ENCODE results near the gene AQP12B.

The AQP12B gene

DNA sequence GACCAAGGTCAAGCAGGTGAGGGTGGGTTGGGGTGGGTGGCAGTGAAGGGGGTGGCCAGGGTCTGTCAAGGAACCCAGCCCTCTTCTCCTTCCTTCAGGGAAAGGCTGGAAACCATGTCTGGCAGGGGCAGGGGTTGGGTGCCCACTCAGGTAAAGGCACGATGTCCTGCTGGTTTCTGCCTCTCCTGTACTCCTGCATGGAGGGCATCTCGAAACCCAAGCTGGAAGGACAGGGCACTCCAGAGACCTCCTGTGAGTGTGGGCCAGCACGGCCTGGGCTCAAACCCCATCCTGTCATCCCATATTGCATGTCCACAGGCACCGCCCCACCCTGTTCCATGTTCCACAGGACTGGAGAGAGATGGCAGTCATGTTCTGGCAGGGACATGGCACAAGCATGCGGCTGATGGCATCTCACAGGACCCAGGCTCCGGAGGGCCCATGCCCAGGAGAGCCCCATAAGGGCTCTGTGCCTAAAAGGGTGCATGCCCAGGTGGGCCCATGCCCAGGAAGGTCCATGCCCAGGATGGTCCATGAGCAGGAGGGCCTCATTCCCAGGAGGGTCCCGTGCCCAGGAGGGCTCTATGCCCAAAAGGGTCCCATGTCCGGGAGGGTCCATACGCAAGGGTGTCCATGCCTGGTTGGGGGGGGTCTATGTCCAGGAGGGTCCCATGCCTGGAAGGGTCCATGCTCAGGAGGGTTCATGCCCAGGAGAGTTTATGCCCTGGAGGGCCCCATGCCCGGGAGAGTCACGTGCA is 51.0 kb downstream of the AQP12B start:
- no peak for FAIRE-seq

DNA sequence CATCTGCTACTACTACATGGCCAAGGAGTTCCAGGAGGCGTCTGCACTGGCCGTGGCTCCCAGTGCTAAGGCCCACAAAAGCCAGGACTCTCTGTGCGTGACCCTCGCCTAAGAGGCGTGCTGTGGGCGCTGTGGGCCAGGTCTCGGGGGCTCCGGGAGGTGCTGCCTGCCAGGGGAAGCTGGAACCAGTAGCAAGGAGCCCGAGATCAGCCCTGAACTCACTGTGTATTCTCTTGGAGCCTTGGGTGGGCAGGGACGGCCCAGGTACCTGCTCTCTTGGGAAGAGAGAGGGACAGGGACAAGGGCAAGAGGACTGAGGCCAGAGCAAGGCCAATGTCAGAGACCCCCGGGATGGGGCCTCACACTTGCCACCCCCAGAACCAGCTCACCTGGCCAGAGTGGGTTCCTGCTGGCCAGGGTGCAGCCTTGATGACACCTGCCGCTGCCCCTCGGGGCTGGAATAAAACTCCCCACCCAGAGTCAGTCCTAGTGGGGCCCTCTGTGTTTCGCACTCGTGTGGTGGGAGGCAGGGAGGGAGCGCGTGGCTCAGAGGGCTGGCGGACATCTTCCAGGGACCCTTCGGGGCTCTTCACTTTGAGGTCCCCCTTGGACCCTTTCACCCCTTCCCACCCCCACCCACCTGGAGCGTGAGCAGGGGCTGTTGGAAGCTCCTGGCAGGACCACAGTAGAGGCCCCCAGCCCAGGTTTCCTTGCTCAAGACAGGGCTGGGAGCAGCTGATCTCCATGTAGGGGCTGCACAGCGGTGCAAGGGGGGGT is 51.7 kb downstream of the AQP12B start:
- no peak for FAIRE-seq

DNA sequence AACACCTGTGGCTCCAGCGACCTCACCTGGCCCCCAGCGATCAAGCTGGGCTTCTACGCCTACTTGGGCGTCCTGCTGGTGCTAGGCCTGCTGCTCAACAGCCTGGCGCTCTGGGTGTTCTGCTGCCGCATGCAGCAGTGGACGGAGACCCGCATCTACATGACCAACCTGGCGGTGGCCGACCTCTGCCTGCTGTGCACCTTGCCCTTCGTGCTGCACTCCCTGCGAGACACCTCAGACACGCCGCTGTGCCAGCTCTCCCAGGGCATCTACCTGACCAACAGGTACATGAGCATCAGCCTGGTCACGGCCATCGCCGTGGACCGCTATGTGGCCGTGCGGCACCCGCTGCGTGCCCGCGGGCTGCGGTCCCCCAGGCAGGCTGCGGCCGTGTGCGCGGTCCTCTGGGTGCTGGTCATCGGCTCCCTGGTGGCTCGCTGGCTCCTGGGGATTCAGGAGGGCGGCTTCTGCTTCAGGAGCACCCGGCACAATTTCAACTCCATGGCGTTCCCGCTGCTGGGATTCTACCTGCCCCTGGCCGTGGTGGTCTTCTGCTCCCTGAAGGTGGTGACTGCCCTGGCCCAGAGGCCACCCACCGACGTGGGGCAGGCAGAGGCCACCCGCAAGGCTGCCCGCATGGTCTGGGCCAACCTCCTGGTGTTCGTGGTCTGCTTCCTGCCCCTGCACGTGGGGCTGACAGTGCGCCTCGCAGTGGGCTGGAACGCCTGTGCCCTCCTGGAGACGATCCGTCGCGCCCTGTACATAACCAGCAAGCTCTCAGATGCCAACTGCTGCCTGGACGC is 52.5 kb downstream of the AQP12B start:
- FAIRE-seq: no peak

DNA sequence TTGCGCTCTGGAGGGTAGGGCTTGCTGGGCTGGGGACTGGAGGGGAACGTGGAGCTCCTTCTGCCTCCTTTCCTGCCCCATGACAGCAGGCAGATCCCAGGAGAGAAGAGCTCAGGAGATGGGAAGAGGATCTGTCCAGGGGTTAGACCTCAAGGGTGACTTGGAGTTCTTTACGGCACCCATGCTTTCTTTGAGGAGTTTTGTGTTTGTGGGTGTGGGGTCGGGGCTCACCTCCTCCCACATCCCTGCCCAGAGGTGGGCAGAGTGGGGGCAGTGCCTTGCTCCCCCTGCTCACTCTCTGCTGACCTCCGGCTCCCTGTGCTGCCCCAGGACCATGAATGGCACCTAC is 53.1 kb downstream of the AQP12B start:
- no peak for FAIRE-seq

DNA sequence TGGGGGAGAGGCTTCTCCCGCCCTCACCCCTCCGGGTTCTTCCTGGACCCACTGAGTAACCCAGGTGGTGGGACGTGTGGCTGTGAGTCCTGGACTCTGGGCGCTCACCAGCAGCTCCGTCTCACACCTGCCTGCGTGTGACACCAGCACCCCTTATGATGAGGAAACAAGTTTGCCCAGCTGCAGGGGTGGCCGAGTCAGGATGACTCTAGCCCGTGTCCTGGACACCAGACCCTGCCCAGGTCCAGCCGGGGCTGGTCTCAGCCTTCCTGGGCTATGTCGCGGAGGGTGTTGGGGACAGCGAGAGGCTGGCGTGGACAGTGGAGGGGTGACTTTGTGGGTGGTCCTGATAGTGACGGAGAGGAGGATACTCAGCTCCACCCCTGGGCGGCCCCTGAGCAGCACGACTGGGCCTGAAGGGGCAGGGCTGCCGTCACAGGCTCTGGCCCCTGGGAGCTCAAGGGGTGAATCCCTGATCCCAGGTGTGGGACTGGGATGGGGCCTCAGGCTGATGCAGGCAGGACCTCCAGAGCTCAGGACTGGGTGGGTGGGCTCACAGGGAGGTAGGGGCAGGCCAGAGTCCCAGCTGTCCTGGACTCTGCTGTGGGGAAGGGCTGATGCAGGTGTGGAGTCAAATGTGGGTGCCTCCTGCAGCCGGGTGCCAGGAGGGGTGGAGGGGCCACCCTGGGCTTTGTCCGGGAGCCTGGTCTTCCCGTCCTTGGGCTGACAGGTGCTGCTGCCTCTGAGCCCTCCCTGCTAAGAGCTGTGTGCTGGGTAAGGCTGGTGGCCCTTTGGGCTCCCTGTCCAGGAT is 53.7 kb downstream of the AQP12B start:
- FAIRE-seq: no peak

DNA sequence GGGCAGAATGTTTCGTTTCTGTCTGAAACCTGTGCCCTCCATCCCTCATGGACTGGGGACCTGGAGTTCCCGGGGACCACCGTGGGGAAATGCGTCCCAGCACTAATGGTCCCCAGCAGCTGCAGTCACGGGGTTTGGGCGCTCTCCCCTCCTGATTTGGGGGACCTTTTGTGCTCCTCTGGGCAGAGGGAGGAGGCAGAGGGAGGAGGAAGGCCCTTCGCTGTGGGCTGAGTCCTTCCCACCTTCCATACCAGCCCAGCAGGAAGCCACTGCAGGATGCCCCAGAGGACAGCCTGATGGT is 54.2 kb downstream of the AQP12B start:
- FAIRE-seq: no peak

DNA sequence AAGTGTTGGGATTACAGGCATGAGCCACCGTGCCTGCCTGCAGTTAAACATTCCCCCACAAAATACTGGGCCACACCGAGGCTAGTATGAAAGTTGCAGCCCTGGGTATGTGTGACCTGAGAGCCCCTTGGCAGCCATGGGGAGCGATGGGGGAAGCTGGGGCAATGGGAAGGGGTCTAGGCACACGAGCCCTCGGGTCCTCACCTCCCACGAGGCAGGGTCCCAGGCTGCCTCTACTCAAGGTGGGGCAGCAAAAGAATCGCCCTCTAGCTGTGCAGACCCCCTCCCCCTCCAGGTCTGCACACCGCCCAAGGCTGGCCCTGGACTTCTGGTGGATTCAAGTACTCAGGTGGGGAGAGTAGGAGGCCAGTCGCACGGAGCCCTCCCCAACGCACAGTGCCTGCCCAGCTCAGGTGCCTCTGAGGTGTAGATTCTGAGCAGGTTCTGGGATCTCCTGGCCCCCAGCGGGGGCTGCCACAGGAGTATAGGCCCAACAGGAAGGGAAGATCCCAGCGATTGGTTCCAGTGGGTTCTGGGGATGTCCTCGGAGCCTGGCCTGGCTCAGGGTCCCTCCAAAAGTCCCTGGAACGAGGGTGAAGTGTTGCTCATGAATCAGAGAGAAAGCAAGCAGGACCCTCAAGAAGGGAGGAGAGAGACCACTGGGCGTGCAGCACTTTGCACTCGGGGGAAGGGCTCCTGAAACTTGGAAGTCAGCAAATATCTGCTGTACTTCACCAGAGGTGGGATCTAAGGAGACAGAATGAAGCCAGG is 54.8 kb downstream of the AQP12B start:
- no peak for FAIRE-seq

DNA sequence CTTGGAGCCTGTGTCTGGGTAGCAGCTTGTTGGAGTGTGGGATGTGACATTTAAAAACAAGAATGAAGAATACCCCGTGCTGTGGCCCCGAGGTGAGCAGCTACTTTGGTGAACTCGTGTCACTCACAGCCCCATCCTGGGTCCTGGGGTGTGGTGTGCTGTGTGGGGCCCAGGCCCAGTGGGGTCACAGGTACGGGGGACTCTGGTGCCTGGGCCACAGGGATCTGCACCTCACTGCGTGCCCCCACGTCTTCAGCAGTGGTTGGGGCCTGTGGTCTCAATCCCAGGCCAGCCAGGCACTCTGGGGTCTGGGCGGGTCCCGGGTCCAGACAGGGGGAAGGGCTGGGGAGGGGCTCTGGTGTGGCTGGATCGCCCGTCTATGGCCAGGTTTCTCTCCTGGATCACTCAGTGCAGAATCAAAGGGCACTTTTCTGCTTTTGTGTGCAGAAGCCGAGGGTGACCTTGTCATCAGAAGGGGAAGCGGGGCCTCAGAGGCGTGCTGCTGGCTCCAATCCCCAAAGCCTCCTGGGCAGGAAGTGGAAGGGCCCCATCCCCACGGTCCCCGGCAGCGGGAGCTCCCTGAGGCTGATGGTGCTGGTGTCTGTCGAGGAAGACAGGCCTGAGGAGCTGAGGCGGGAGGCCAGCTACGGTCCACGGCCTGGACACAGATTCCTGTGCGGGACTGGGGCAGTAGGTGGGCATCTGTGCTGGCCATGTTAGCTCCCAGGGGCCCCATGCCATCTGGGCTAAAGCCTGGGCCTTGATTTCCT is 56.0 kb downstream of the AQP12B start:
- no peak for FAIRE-seq

Data from islet of Langerhans (tissue), 1 donor.